Raji (cell line): Measurements from ENCODE around the gene BCL2L14.

Source experiments
- POLR2A ChIP-seq: IDR thresholded peaks from 2 replicates; pipeline ENCODE4 v1.6.1; 2011; ENCODE audit warnings: low read depth, low read length, control low read depth; ENCODE audit not compliant: insufficient read depth

The BCL2L14 gene

GRCh38 chr12:12087693-12088034 lies 16.9 kb downstream of the BCL2L14 start:
- TF ChIP-seq POLR2A, result no peak

- TF ChIP-seq POLR2A, result no peak
Observed at GRCh38 chr12:12088147-12088546, 17.4 kb downstream of the BCL2L14 start.

- TF ChIP-seq POLR2A, result no peak
Observed at GRCh38 chr12:12088761-12089160, 18.0 kb downstream of the BCL2L14 start.

GRCh38 chr12:12091071-12091470 lies 20.3 kb downstream of the BCL2L14 start:
- no peak for TF ChIP-seq POLR2A

GRCh38 chr12:12091977-12092663 lies 21.4 kb downstream of the BCL2L14 start:
- TF ChIP-seq POLR2A, result no peak

GRCh38 chr12:12094481-12094880 lies 23.7 kb downstream of the BCL2L14 start:
- TF ChIP-seq POLR2A, result no peak

GRCh38 chr12:12095021-12095420 lies 24.3 kb downstream of the BCL2L14 start:
- no peak for TF ChIP-seq POLR2A

- TF ChIP-seq POLR2A, result no peak
Observed at GRCh38 chr12:12097891-12098690, 27.4 kb downstream of the BCL2L14 start.

GRCh38 chr12:12098691-12099015 lies 27.9 kb downstream of the BCL2L14 start:
- TF ChIP-seq POLR2A, result no peak

- TF ChIP-seq POLR2A, result no peak
Observed at GRCh38 chr12:12099102-12099501, 28.4 kb downstream of the BCL2L14 start.

- TF ChIP-seq POLR2A, result no peak
Observed at GRCh38 chr12:12107678-12108077, 36.9 kb downstream of the BCL2L14 start.

- no peak for TF ChIP-seq POLR2A
Observed at GRCh38 chr12:12108441-12109058, 37.8 kb downstream of the BCL2L14 start.

- TF ChIP-seq POLR2A, result no peak
Observed at GRCh38 chr12:12115514-12115913, 44.8 kb downstream of the BCL2L14 start.

- TF ChIP-seq POLR2A, result no peak
Observed at GRCh38 chr12:12116677-12117076, 45.9 kb downstream of the BCL2L14 start.

GRCh38 chr12:12121061-12121460 lies 50.3 kb downstream of the BCL2L14 start:
- no peak for TF ChIP-seq POLR2A

GRCh38 chr12:12123036-12123604 lies 52.4 kb downstream of the BCL2L14 start:
- TF ChIP-seq POLR2A, result no peak
